Astrocyte (in vitro differentiated cells and primary cell): ENCODE data around the gene RNF145. TPM values are rescaled to one million over a fixed set of nuclear protein-coding genes. Genes with fewer than 3 reads are reported as not detected.

Source experiments
- DNase-seq: peaks from one replicate; pipeline ENCODE4 v3.0.0-alpha.2; 2010; ENCODE audit warnings: low read depth
- FAIRE-seq: peaks from 2 replicates; lab custom pipeline; 2011; peaks lifted over from hg19 to GRCh38; lab: Jason Lieb, UNC
- H2AFZ ChIP-seq: 2 replicates; pipeline ENCODE4 v1.6.0; 2012; ENCODE audit warnings: low read depth, low read length, inconsistent platforms
- H3K27ac ChIP-seq: 2 replicates; pipeline ENCODE4 v1.5.1; 2011; ENCODE audit warnings: low read depth, low read length, inconsistent platforms
- H3K27me3 ChIP-seq: 2 replicates; pipeline ENCODE4 v1.6.0; 2011; ENCODE audit warnings: low read length, inconsistent platforms; ENCODE audit not compliant: insufficient read depth
- H3K36me3 ChIP-seq: 2 replicates; pipeline ENCODE4 v1.5.1; 2011; ENCODE audit warnings: low read length, inconsistent platforms; ENCODE audit not compliant: insufficient read depth
- H3K4me1 ChIP-seq: 2 replicates; pipeline ENCODE4 v1.5.1; 2011; ENCODE audit warnings: low read length, inconsistent platforms; ENCODE audit not compliant: insufficient read depth
- H3K4me2 ChIP-seq: 2 replicates; pipeline ENCODE4 v1.6.0; 2012; ENCODE audit warnings: low read length, inconsistent platforms
- H3K4me3 ChIP-seq: 2 replicates; pipeline ENCODE4 v1.5.1; 2011; ENCODE audit warnings: low read depth, mild to moderate bottlenecking, low read length, inconsistent platforms; ENCODE audit not compliant: insufficient read depth
- H3K79me2 ChIP-seq: 2 replicates; pipeline ENCODE4 v1.6.0; 2012; ENCODE audit warnings: mild to moderate bottlenecking, low read length, inconsistent platforms; ENCODE audit not compliant: insufficient read depth
- H3K9ac ChIP-seq: 2 replicates; pipeline ENCODE4 v1.6.0; 2012; ENCODE audit warnings: mild to moderate bottlenecking, low read length, inconsistent platforms
- H3K9me3 ChIP-seq: 2 replicates; pipeline ENCODE4 v1.5.1; 2012; ENCODE audit warnings: low read depth, mild to moderate bottlenecking, low read length, inconsistent platforms; ENCODE audit not compliant: insufficient read depth
- H4K20me1 ChIP-seq: 2 replicates; pipeline ENCODE4 v1.6.0; 2012; ENCODE audit warnings: low read length, inconsistent platforms; ENCODE audit not compliant: insufficient read depth
- H3K27ac Mint-ChIP-seq: one replicate; pipeline ENCODE4 v1.8.0; 2021; ENCODE audit warnings: mild to moderate bottlenecking, mixed read lengths; ENCODE audit not compliant: unreplicated experiment
- H3K27me3 Mint-ChIP-seq: one replicate; pipeline ENCODE4 v1.8.0; 2021; ENCODE audit warnings: low read depth, mixed read lengths; ENCODE audit not compliant: unreplicated experiment
- H3K36me3 Mint-ChIP-seq: one replicate; pipeline ENCODE4 v1.8.0; 2021; ENCODE audit warnings: low read depth, mixed read lengths; ENCODE audit not compliant: unreplicated experiment
- H3K4me1 Mint-ChIP-seq: one replicate; pipeline ENCODE4 v1.8.0; 2021; ENCODE audit warnings: low read depth, mixed read lengths; ENCODE audit not compliant: unreplicated experiment
- H3K4me3 Mint-ChIP-seq: one replicate; pipeline ENCODE4 v1.8.0; 2021; ENCODE audit warnings: mild to moderate bottlenecking, moderate library complexity, mixed read lengths; ENCODE audit not compliant: unreplicated experiment
- H3K9me3 Mint-ChIP-seq: one replicate; pipeline ENCODE4 v1.8.0; 2021; ENCODE audit warnings: mild to moderate bottlenecking, mixed read lengths; ENCODE audit not compliant: unreplicated experiment
- EZH2 ChIP-seq: IDR thresholded peaks from 2 replicates; pipeline ENCODE4 v1.6.1; 2012; ENCODE audit warnings: mild to moderate bottlenecking, low read length, inconsistent platforms; ENCODE audit not compliant: insufficient read depth
- total RNA-seq: library from RNA; stranded (reverse); gene quantifications from 2 replicates; pipeline ENCODE4 v1.2.1, GENCODE V29; 2021
- TF ChIP-seq, protein P1 (sequence below): IDR thresholded peaks from 2 replicates; pipeline ENCODE4 v1.5.1; 2011; ENCODE audit warnings: low read depth, mild to moderate bottlenecking, inconsistent platforms, low read length, moderate library complexity; ENCODE audit not compliant: insufficient read depth

Gene RNF145
- total RNA-seq, 1 donor from 2014 or later, result 54.0 TPM

DNA sequence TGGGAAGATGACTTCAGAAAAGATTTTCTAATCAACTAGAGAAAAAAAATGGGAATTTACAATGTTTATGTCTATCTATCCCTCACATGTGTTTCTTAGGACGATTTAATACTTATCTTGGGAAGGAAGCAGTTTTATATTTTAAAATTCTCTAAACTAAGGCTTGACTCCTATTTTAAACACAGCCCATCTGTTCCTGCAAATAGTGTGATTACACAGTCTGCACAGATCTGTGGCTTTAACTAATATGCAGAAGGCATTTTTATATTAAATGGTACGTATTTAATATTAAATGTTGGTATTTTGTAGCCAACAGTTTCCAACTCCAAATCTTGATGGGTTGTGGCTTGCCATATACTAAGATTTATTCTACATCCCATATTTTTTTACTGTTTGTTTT, 56.5 kb downstream of the RNF145 start:
- no peak overlapping the region for H2AFZ ChIP-seq
- Mint-ChIP-seq H3K27me3 (no peaks in the 10 kb centered on the region), H3K9me3 (no peaks in the 10 kb centered on the region), H3K36me3 (no peaks in the 10 kb centered on the region), H3K27ac (no peak overlapping the region), H3K4me3 (no peak overlapping the region), H3K4me1 (peaks cover 1% of the 10 kb centered on the region)
- H3K4me2 ChIP-seq, result no peak overlapping the region
- FAIRE-seq (no peak), DNase-seq (no peak)
- H3K9me3 ChIP-seq, result no peaks in the 10 kb centered on the region
- H3K9ac ChIP-seq, result no peak overlapping the region
- H3K27me3 ChIP-seq, result no peaks in the 10 kb centered on the region
- H4K20me1 ChIP-seq, result peaks cover 12% of the 10 kb centered on the region
- H3K36me3 ChIP-seq, result peaks cover 11% of the 10 kb centered on the region
- no peaks in the 10 kb centered on the region for H3K4me1 ChIP-seq
- H3K4me3 ChIP-seq, result no peak overlapping the region
- H3K27ac ChIP-seq, result no peak overlapping the region
- no peak for TF ChIP-seq EZH2
- TF ChIP-seq, protein P1, sequence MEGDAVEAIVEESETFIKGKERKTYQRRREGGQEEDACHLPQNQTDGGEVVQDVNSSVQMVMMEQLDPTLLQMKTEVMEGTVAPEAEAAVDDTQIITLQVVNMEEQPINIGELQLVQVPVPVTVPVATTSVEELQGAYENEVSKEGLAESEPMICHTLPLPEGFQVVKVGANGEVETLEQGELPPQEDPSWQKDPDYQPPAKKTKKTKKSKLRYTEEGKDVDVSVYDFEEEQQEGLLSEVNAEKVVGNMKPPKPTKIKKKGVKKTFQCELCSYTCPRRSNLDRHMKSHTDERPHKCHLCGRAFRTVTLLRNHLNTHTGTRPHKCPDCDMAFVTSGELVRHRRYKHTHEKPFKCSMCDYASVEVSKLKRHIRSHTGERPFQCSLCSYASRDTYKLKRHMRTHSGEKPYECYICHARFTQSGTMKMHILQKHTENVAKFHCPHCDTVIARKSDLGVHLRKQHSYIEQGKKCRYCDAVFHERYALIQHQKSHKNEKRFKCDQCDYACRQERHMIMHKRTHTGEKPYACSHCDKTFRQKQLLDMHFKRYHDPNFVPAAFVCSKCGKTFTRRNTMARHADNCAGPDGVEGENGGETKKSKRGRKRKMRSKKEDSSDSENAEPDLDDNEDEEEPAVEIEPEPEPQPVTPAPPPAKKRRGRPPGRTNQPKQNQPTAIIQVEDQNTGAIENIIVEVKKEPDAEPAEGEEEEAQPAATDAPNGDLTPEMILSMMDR, result no peak
- H3K79me2 ChIP-seq, result peaks cover 2% of the 10 kb centered on the region

DNA sequence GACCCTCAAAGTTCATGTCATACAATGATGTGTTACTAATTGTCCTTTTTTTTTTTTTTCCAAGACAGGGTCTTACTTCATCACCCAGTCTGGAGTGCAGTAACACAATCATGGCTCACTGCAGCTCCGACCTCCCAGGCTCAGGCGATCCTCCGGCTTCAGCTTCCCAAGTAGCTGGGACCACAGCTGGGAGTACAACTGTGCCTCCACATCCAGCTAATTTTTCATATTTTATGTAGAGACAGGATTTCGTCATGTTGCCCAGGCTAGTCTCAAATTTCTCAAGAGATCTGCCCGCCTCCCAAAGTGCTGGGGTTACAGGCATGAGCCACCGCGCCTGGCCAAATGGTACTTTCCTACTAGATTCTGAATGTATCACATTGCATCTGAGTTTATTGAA, 60.3 kb downstream of the RNF145 start:
- Mint-ChIP-seq H3K36me3 (no peaks in the 10 kb centered on the region), H3K9me3 (no peaks in the 10 kb centered on the region), H3K27ac (no peak overlapping the region), H3K27me3 (peaks cover 14% of the 10 kb centered on the region), H3K4me3 (no peak overlapping the region), H3K4me1 (no peaks in the 10 kb centered on the region)
- no peak for DNase-seq
- H3K4me3 ChIP-seq, result no peak overlapping the region
- no peaks in the 10 kb centered on the region for H3K4me1 ChIP-seq
- H3K36me3 ChIP-seq, result no peaks in the 10 kb centered on the region
- H3K4me2 ChIP-seq, result no peak overlapping the region
- peaks cover 2% of the 10 kb centered on the region for H3K27me3 ChIP-seq
- H3K27ac ChIP-seq, result no peak overlapping the region
- no peak overlapping the region for H3K9ac ChIP-seq
- no peaks in the 10 kb centered on the region for H3K9me3 ChIP-seq
- H4K20me1 ChIP-seq, result no peaks in the 10 kb centered on the region
- no peak for TF ChIP-seq EZH2
- TF ChIP-seq, protein P1, result no peak
- no peak for FAIRE-seq
- H3K79me2 ChIP-seq, result no peaks in the 10 kb centered on the region
- no peak overlapping the region for H2AFZ ChIP-seq

DNA sequence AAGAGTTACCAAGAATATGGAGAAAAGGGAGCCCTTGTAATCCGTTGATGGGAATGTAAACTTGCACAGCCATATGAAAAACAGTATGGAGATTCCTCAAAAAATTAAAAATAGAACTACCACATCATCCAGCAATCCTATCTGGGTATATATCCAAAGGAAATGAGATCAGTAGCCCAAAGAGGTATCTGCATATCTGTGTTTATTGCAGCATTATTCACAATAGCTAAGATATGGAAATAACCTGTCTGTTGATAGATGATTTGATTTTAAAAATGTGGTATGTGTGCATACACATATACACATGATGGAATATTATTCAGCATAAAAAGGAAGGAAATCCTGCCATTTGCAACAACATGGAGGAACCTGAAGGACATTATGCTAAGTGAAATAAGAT, 61.4 kb downstream of the RNF145 start:
- Histone ChIP-seq H3K79me2 (no peaks in the 10 kb centered on the region), H3K9ac (no peak overlapping the region), H3K36me3 (no peaks in the 10 kb centered on the region), H4K20me1 (no peaks in the 10 kb centered on the region), H3K27me3 (peaks cover 2% of the 10 kb centered on the region), H3K4me2 (no peak overlapping the region), H3K4me1 (no peaks in the 10 kb centered on the region), H2AFZ (no peak overlapping the region), H3K27ac (no peak overlapping the region), H3K4me3 (no peak overlapping the region), H3K9me3 (no peaks in the 10 kb centered on the region)
- Mint-ChIP-seq H3K36me3 (no peaks in the 10 kb centered on the region), H3K27me3 (peaks cover 22% of the 10 kb centered on the region), H3K27ac (no peak overlapping the region), H3K4me1 (no peaks in the 10 kb centered on the region), H3K9me3 (no peaks in the 10 kb centered on the region), H3K4me3 (no peak overlapping the region)
- no peak for TF ChIP-seq EZH2
- TF ChIP-seq, protein P1, result no peak
- no peak for DNase-seq
- FAIRE-seq, result no peak
